PC-9 (cell line): Measurements from ENCODE around the gene INPP5A.

Experiments
- EZH2 ChIP-seq: fragments of 200-600 bp; sonication (generic); IDR thresholded peaks from 2 replicates; pipeline ENCODE4 v1.8.0; 2017; ENCODE audit warnings: antibody characterized with exemption, low read depth
- TF ChIP-seq, protein P1 (sequence below): fragments of 200-600 bp; sonication (generic); conservative IDR thresholded peaks from 2 replicates; pipeline ENCODE4 v1.6.1; 2017; ENCODE audit warnings: mixed run types, antibody characterized with exemption, mild to moderate bottlenecking, moderate library complexity

DNA sequence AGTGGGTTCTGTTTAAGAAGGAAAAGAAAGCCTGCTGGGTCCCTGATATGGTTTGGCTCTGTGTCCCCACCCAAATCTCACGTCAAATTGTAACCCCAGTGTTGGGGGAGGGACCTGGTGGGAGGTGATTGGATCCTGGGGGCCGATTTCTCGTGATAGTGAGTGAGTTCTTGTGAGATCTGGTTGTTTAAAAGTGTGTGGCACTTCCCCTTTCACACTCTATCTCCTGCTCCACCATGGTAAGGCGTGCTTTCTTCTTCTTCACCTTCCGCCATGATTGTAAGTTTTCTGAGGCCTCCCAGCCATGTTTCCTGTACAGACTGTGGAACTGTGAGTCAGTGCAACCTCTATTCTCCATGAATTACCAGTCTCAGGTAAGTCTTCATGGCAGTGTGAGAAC lies 42.6 kb downstream of the INPP5A start:
- no peak for TF ChIP-seq EZH2
- TF ChIP-seq, protein P1, sequence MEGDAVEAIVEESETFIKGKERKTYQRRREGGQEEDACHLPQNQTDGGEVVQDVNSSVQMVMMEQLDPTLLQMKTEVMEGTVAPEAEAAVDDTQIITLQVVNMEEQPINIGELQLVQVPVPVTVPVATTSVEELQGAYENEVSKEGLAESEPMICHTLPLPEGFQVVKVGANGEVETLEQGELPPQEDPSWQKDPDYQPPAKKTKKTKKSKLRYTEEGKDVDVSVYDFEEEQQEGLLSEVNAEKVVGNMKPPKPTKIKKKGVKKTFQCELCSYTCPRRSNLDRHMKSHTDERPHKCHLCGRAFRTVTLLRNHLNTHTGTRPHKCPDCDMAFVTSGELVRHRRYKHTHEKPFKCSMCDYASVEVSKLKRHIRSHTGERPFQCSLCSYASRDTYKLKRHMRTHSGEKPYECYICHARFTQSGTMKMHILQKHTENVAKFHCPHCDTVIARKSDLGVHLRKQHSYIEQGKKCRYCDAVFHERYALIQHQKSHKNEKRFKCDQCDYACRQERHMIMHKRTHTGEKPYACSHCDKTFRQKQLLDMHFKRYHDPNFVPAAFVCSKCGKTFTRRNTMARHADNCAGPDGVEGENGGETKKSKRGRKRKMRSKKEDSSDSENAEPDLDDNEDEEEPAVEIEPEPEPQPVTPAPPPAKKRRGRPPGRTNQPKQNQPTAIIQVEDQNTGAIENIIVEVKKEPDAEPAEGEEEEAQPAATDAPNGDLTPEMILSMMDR: no peak
